H9 (cell line): ENCODE results near the gene PIK3CD. TPM values are rescaled to one million over a fixed set of nuclear protein-coding genes. Genes with fewer than 3 reads are reported as not detected.

Experiments
- DNase-seq: peaks from one replicate; pipeline ENCODE4 v3.0.0-alpha.2; 2017
- H2AFZ ChIP-seq: one replicate; pipeline ENCODE4 v1.6.1; 2013; ENCODE audit warnings: mild to moderate bottlenecking, low read length, control low read depth, moderate library complexity
- H2AK5ac ChIP-seq: 2 replicates; pipeline ENCODE4 v1.6.1; 2013; ENCODE audit warnings: low read length, control low read depth, mixed read lengths; ENCODE audit not compliant: insufficient read length
- H2BK120ac ChIP-seq: one replicate; pipeline ENCODE4 v1.6.1; 2013; ENCODE audit warnings: low read depth, mild to moderate bottlenecking, low read length, control low read depth, inconsistent platforms; ENCODE audit not compliant: poor library complexity, severe bottlenecking
- H2BK12ac ChIP-seq: 2 replicates; pipeline ENCODE4 v1.6.1; 2013; ENCODE audit warnings: low read length, control low read depth, mixed read lengths, low read depth; ENCODE audit not compliant: insufficient read length
- H2BK15ac ChIP-seq: 2 replicates; pipeline ENCODE4 v1.6.1; 2013; ENCODE audit warnings: low read depth, low read length, control low read depth
- H2BK20ac ChIP-seq: one replicate; pipeline ENCODE4 v1.6.1; 2013; ENCODE audit warnings: low read depth, mild to moderate bottlenecking, low read length, control low read depth, inconsistent platforms; ENCODE audit not compliant: poor library complexity, severe bottlenecking
- H2BK5ac ChIP-seq: 2 replicates; pipeline ENCODE4 v1.6.1; 2013; ENCODE audit warnings: low read length, control low read depth, mixed read lengths; ENCODE audit not compliant: insufficient read length
- H3K14ac ChIP-seq: 2 replicates; pipeline ENCODE4 v1.6.1; 2013; ENCODE audit warnings: low read length, control low read depth; ENCODE audit not compliant: insufficient read depth
- H3K18ac ChIP-seq: 2 replicates; pipeline ENCODE4 v1.6.1; 2013; ENCODE audit warnings: low read depth, mild to moderate bottlenecking, mixed read lengths, low read length, control low read depth; ENCODE audit not compliant: insufficient read length
- H3K23ac ChIP-seq: 2 replicates; pipeline ENCODE4 v1.6.1; 2013; ENCODE audit warnings: low read length, control low read depth, mixed read lengths, low read depth; ENCODE audit not compliant: insufficient read length
- H3K23me2 ChIP-seq: 2 replicates; pipeline ENCODE4 v1.6.1; 2013; ENCODE audit warnings: low read depth, mild to moderate bottlenecking, mixed read lengths, low read length, control low read depth; ENCODE audit not compliant: insufficient read length, poor library complexity, severe bottlenecking
- H3K27ac ChIP-seq: 2 replicates; pipeline ENCODE4 v1.5.1; 2013; ENCODE audit warnings: low read length, control low read depth, mixed read lengths, low read depth; ENCODE audit not compliant: insufficient read length
- H3K27me3 ChIP-seq: 2 replicates; pipeline ENCODE4 v1.6.1; 2013; ENCODE audit warnings: low read length, control low read depth, inconsistent platforms; ENCODE audit not compliant: insufficient read depth
- H3K4ac ChIP-seq: 2 replicates; pipeline ENCODE4 v1.6.1; 2013; ENCODE audit warnings: low read depth, mild to moderate bottlenecking, control low read depth, inconsistent platforms, low read length, moderate library complexity
- H3K4me1 ChIP-seq: 2 replicates; pipeline ENCODE4 v1.6.1; 2013; ENCODE audit warnings: low read length, control low read depth, inconsistent platforms; ENCODE audit not compliant: insufficient read depth
- H3K4me2 ChIP-seq: 2 replicates; pipeline ENCODE4 v1.6.1; 2013; ENCODE audit warnings: low read length, control low read depth, mixed read lengths; ENCODE audit not compliant: insufficient read length, insufficient read depth
- H3K56ac ChIP-seq: 2 replicates; pipeline ENCODE4 v1.6.1; 2013; ENCODE audit warnings: low read depth, mild to moderate bottlenecking, mixed read lengths, low read length, control low read depth; ENCODE audit not compliant: insufficient read length
- H3K79me1 ChIP-seq: 2 replicates; pipeline ENCODE4 v1.6.1; 2013; ENCODE audit warnings: low read depth, mild to moderate bottlenecking, moderate library complexity, low read length, control low read depth, inconsistent platforms; ENCODE audit not compliant: insufficient read depth, poor library complexity, severe bottlenecking
- H3K79me2 ChIP-seq: 2 replicates; pipeline ENCODE4 v1.6.1; 2013; ENCODE audit warnings: low read length, control low read depth, inconsistent platforms; ENCODE audit not compliant: insufficient read depth
- H3K9ac ChIP-seq: 2 replicates; pipeline ENCODE4 v1.6.1; 2013; ENCODE audit warnings: low read length, control low read depth, mixed read lengths; ENCODE audit not compliant: insufficient read length; ENCODE audit errors: extremely low read depth
- H3K9me3 ChIP-seq: one replicate; pipeline ENCODE4 v1.6.1; 2013; ENCODE audit warnings: low read depth, low read length, inconsistent platforms; ENCODE audit not compliant: control insufficient read depth
- H3T11ph ChIP-seq: one replicate; pipeline ENCODE4 v1.6.1; 2013; ENCODE audit warnings: mild to moderate bottlenecking, low read length, control low read depth, inconsistent platforms
- H4K20me1 ChIP-seq: one replicate; pipeline ENCODE4 v1.6.1; 2013; ENCODE audit not compliant: control insufficient read depth, insufficient read length, insufficient read depth
- H4K5ac ChIP-seq: 2 replicates; pipeline ENCODE4 v1.6.1; 2013; ENCODE audit warnings: low read depth, mild to moderate bottlenecking, mixed read lengths, low read length, control low read depth; ENCODE audit not compliant: insufficient read length
- H4K8ac ChIP-seq: replicated peaks from 2 replicates; pipeline ENCODE4 v1.6.1; 2013; ENCODE audit warnings: low read length, control low read depth, mixed read lengths, low read depth; ENCODE audit not compliant: insufficient read length
- H4K91ac ChIP-seq: 2 replicates; pipeline ENCODE4 v1.6.1; 2013; ENCODE audit warnings: low read depth, mild to moderate bottlenecking, moderate library complexity, mixed read lengths, low read length, control low read depth; ENCODE audit not compliant: insufficient read length
- H3K27ac Mint-ChIP-seq, 3 experiments: 2 replicates in 2 of 3; 3 replicates in 1 of 3; pipeline ENCODE4 v1.8.0; 2020 to 2021; ENCODE audit warnings: mixed read lengths in 3 of 3, mild to moderate bottlenecking in 1 of 3, moderate library complexity in 1 of 3
- H3K27me3 Mint-ChIP-seq: 2 replicates; pipeline ENCODE4 v1.8.0; 2021; ENCODE audit warnings: low read depth, mild to moderate bottlenecking, moderate library complexity, mixed read lengths
- H3K36me3 Mint-ChIP-seq, 3 experiments: 2 replicates in 2 of 3; 3 replicates in 1 of 3; pipeline ENCODE4 v1.8.0; 2020 to 2021; ENCODE audit warnings: low read depth in 3 of 3, mixed read lengths in 3 of 3; ENCODE audit not compliant: insufficient read depth in 1 of 3
- H3K4me1 Mint-ChIP-seq, 2 experiments: 2 replicates each; pipeline ENCODE4 v1.8.0; 2020; ENCODE audit warnings: mixed read lengths in 2 of 2
- H3K4me3 Mint-ChIP-seq, 2 experiments: 2 replicates in 1 of 2; 3 replicates in 1 of 2; pipeline ENCODE4 v1.8.0; 2020 to 2021; ENCODE audit warnings: mild to moderate bottlenecking in 2 of 2, mixed read lengths in 2 of 2, moderate library complexity in 1 of 2
- H3K9me3 Mint-ChIP-seq, 2 experiments: 2 replicates in 1 of 2; 3 replicates in 1 of 2; pipeline ENCODE4 v1.8.0; 2020; ENCODE audit warnings: mild to moderate bottlenecking in 2 of 2, mixed read lengths in 2 of 2, moderate library complexity in 1 of 2
- WGBS: extraction: QIAGEN DNeasy Blood & Tissue Kit; methylation state at CpG from one replicate; pipeline ENCODE4 v1.1.7; 2013; ENCODE audit warnings: missing lambda C conversion rate, low lambda C conversion rate, mixed read lengths; ENCODE audit not compliant: insufficient read length; ENCODE audit errors: extremely low coverage; 5-methylcytosine and 5-hydroxymethylcytosine counted together
- total RNA-seq: library from RNA; stranded (reverse); gene quantifications from 2 replicates; pipeline ENCODE4 v1.2.1, GENCODE V29; 2021
- TF ChIP-seq, protein P1 (sequence below): fragments of 200-600 bp; sonication (generic); conservative IDR thresholded peaks from 3 replicates; pipeline ENCODE4 v1.8.0; 2021; ENCODE audit warnings: antibody characterized with exemption, mild to moderate bottlenecking

PIK3CD gene
- total RNA-seq, 1 experiment from 2014 or later, result 10.0 TPM

DNA sequence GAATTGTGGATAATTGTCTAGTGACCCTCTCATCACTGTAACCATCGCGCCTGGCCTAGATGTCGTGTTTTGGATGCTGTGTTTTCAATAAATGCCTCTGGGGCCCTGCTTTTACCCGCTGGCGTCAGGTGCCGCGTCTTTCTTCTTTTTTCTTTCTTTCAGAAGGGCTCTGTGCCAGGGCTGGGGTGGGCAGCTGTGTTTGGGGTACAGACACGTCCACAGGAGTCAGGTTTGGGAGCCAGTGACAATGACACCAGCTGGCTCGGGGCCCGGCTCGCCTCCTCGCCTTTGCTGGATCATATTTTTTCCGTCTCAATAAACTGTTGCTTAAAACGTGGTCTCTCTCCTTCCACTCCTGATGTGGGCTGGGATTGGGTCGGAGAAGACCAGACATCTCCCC, 46.7 kb upstream of the PIK3CD start:
- Histone ChIP-seq H2BK15ac (no peak overlapping the region), H3K27ac (no peak overlapping the region), H3K27me3 (no peaks in the 10 kb centered on the region), H3K56ac (no peak overlapping the region), H3K9me3 (no peaks in the 10 kb centered on the region), H2BK120ac (no peak overlapping the region), H2BK20ac (no peak overlapping the region), H2BK5ac (no peak overlapping the region), H3K4ac (no peak overlapping the region), H3T11ph (no peak overlapping the region), H3K23me2 (no peaks in the 10 kb centered on the region), H3K4me1 (no peaks in the 10 kb centered on the region), H3K18ac (no peak overlapping the region), H4K91ac (no peak overlapping the region), H3K79me2 (no peaks in the 10 kb centered on the region), H3K9ac (no peak overlapping the region), H4K20me1 (no peaks in the 10 kb centered on the region), H2BK12ac (no peak overlapping the region), H4K8ac (no peak overlapping the region), H3K79me1 (no peaks in the 10 kb centered on the region), H3K14ac (no peak overlapping the region), H2AK5ac (no peak overlapping the region), H4K5ac (no peak overlapping the region), H3K4me2 (no peak overlapping the region), H2AFZ (no peak overlapping the region), H3K23ac (no peak overlapping the region)
- Mint-ChIP-seq H3K36me3 (peaks cover 7 to 47% (median 38%) of the 10 kb centered on the region in 3 experiments; a peak in 6 of 7 replicates), H3K27me3 (no peaks in the 10 kb centered on the region), H3K27ac (no peak overlapping the region; a peak in 1 of 7 replicates), H3K9me3 (no peaks in the 10 kb centered on the region), H3K4me1 (no peaks in the 10 kb centered on the region), H3K4me3 (no peak overlapping the region)
- TF ChIP-seq, protein P1, sequence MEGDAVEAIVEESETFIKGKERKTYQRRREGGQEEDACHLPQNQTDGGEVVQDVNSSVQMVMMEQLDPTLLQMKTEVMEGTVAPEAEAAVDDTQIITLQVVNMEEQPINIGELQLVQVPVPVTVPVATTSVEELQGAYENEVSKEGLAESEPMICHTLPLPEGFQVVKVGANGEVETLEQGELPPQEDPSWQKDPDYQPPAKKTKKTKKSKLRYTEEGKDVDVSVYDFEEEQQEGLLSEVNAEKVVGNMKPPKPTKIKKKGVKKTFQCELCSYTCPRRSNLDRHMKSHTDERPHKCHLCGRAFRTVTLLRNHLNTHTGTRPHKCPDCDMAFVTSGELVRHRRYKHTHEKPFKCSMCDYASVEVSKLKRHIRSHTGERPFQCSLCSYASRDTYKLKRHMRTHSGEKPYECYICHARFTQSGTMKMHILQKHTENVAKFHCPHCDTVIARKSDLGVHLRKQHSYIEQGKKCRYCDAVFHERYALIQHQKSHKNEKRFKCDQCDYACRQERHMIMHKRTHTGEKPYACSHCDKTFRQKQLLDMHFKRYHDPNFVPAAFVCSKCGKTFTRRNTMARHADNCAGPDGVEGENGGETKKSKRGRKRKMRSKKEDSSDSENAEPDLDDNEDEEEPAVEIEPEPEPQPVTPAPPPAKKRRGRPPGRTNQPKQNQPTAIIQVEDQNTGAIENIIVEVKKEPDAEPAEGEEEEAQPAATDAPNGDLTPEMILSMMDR, result no peak
- WGBS, result no CpG with 5 or more reads among the region's 15 CpGs
- DNase-seq, result no peak
